ENCODE data around the gene TLNRD1.
A peak's percentile ranks its signal among the peaks of the same experiment; 100 is the strongest.

The TLNRD1 gene

GRCh38 chr15:80989518-80990478 lies 10.9 kb upstream of the TLNRD1 start, which contains the start of gene MESD:
MESD (minus strand) TSS chr15:80989819; CDS start chr15:80989791, 28 bp downstream.
- Mint-ChIP-seq H3K4me1 (peaks cover 38% of the 10 kb centered on the region), H3K36me3 (ENCODE audit: low read depth) (no peaks in the 10 kb centered on the region), H3K9me3 (no peaks in the 10 kb centered on the region), H3K4me3 (peak within 1 kb of the TSS; percentile 95 to 98 (median 97)), H3K27me3 (ENCODE audit: low read depth) (no peaks in the 10 kb centered on the region), H3K27ac (peak within 1 kb of the TSS; percentile 87 to 95 (median 95))
- TF ChIP-seq CTCF (IDR thresholded peaks at IDR 0.05; ENCODE audit: unreplicated experiment in 3 of 3), result no peak

- Mint-ChIP-seq H3K27me3 (ENCODE audit: low read depth) (peaks cover 2% of the 10 kb centered on the region), H3K27ac (peak overlapping the region in 2 of 3 experiments; percentile 7 to 32), H3K36me3 (ENCODE audit: low read depth) (peaks cover 2% of the 10 kb centered on the region), H3K4me1 (peaks cover 36% of the 10 kb centered on the region), H3K9me3 (no peaks in the 10 kb centered on the region), H3K4me3 (peak overlapping the region in 2 of 3 experiments; percentile 63 to 64)
- no peak for TF ChIP-seq CTCF (IDR thresholded peaks at IDR 0.05; ENCODE audit: unreplicated experiment in 3 of 3)
Observed at GRCh38 chr15:80990955-80991354, 9.8 kb upstream of the TLNRD1 start.

GRCh38 chr15:80991421-80991820 lies 9.3 kb upstream of the TLNRD1 start:
- TF ChIP-seq CTCF (IDR thresholded peaks at IDR 0.05; ENCODE audit: unreplicated experiment in 3 of 3), result no peak

GRCh38 chr15:80992006-80992405 lies 8.7 kb upstream of the TLNRD1 start:
- peak overlapping the region in 1 of 3 experiments; percentile 63 for H3K4me3 Mint-ChIP-seq
- H3K27ac Mint-ChIP-seq, result no peak overlapping the region
- peaks cover 4% of the 10 kb centered on the region for H3K27me3 Mint-ChIP-seq (ENCODE audit: low read depth)
- peaks cover 26% of the 10 kb centered on the region for H3K4me1 Mint-ChIP-seq
- peaks cover 4% of the 10 kb centered on the region for H3K36me3 Mint-ChIP-seq (ENCODE audit: low read depth)
- no peaks in the 10 kb centered on the region for H3K9me3 Mint-ChIP-seq
- TF ChIP-seq CTCF (IDR thresholded peaks at IDR 0.05; ENCODE audit: unreplicated experiment in 3 of 3), result no peak

More at GRCh38 chr15:80991421-80991820, 9.3 kb upstream of the TLNRD1 start:
- peaks cover 4% of the 10 kb centered on the region for H3K27me3 Mint-ChIP-seq (ENCODE audit: low read depth)
- peaks cover 4% of the 10 kb centered on the region for H3K36me3 Mint-ChIP-seq (ENCODE audit: low read depth)
- H3K4me3 Mint-ChIP-seq, result peak overlapping the region in 2 of 3 experiments; percentile 63 to 64
- H3K27ac Mint-ChIP-seq, result peak overlapping the region in 2 of 3 experiments; percentile 7 to 32
- no peaks in the 10 kb centered on the region for H3K9me3 Mint-ChIP-seq
- peaks cover 32% of the 10 kb centered on the region for H3K4me1 Mint-ChIP-seq

- Mint-ChIP-seq H3K36me3 (ENCODE audit: low read depth) (peaks cover 4% of the 10 kb centered on the region), H3K4me3 (no peak overlapping the region), H3K27me3 (ENCODE audit: low read depth) (peaks cover 4% of the 10 kb centered on the region), H3K27ac (no peak overlapping the region), H3K4me1 (peaks cover 24% of the 10 kb centered on the region), H3K9me3 (no peaks in the 10 kb centered on the region)
- no peak for TF ChIP-seq CTCF (IDR thresholded peaks at IDR 0.05; ENCODE audit: unreplicated experiment in 3 of 3)
Observed at GRCh38 chr15:80992441-80992840, 8.3 kb upstream of the TLNRD1 start.

Data from nephron (organoid).